Large intestine (tissue), 3 donors: ENCODE measurements around the gene EGFL7. TPM values are rescaled to one million over a fixed set of nuclear protein-coding genes. Genes with fewer than 3 reads are reported as not detected.

ENCODE experiments used
- DNase-seq, 2 donors: peaks; one replicate each; pipeline versions ENCODE4 v3.0.0 to v3.0.0-alpha.2; 2013
- H3K27ac ChIP-seq: one replicate; pipeline ENCODE4 v1.5.1; 2013; ENCODE audit warnings: low read length
- H3K27me3 ChIP-seq: 2 replicates; pipeline ENCODE4 v1.6.1; 2013; ENCODE audit warnings: low read length; ENCODE audit not compliant: control insufficient read depth, insufficient read depth
- H3K36me3 ChIP-seq: 2 replicates; pipeline ENCODE4 v1.6.1; 2013; ENCODE audit warnings: low read length; ENCODE audit not compliant: control insufficient read depth, insufficient read depth
- H3K4me1 ChIP-seq: one replicate; pipeline ENCODE4 v1.6.1; 2013; ENCODE audit warnings: low read length; ENCODE audit not compliant: control insufficient read depth, insufficient read depth
- H3K4me3 ChIP-seq: one replicate; pipeline ENCODE4 v1.5.1; 2013; ENCODE audit warnings: low read length
- H3K9me3 ChIP-seq: one replicate; pipeline ENCODE4 v1.6.1; 2013; ENCODE audit warnings: mild to moderate bottlenecking, low read depth, low read length, moderate library complexity; ENCODE audit not compliant: control insufficient read depth
- WGBS: methylation state at CpG from one replicate; pipeline ENCODE4 v1.1.5; 2013; ENCODE audit warnings: low lambda C conversion rate; ENCODE audit not compliant: insufficient coverage; 5-methylcytosine and 5-hydroxymethylcytosine counted together
- polyA plus RNA-seq: library from polyadenylated mRNA; unstranded; fragments of 120-200 nt; gene quantifications from one replicate; pipeline ENCODE4 v1.2.1, GENCODE V29; 2013

EGFL7 gene
- polyA plus RNA-seq, 1 donor: 47.5 TPM

GRCh38 chr9:136654820-136655535 lies 7.7 kb upstream of the EGFL7 start:
- DNase-seq: no peak
- Histone ChIP-seq H3K4me1 (peaks cover 4% of the 10 kb centered on the region), H3K4me3 (no peak overlapping the region), H3K27ac (no peak overlapping the region), H3K9me3 (peaks cover 3% of the 10 kb centered on the region), H3K27me3 (peaks cover 26% of the 10 kb centered on the region), H3K36me3 (no peaks in the 10 kb centered on the region)
- WGBS: no CpG with 5 or more reads among the region's 15 CpGs

GRCh38 chr9:136655536-136656182 lies 7.1 kb upstream of the EGFL7 start:
- Histone ChIP-seq H3K27me3 (peaks cover 26% of the 10 kb centered on the region), H3K4me1 (peaks cover 4% of the 10 kb centered on the region), H3K4me3 (no peak overlapping the region), H3K36me3 (no peaks in the 10 kb centered on the region), H3K27ac (no peak overlapping the region), H3K9me3 (peaks cover 3% of the 10 kb centered on the region)
- 80% methylated on average over 1 of the region's 18 CpGs for WGBS
- DNase-seq: no peak

- no peak overlapping the region for H3K4me3 ChIP-seq
- no peak overlapping the region for H3K27ac ChIP-seq
- peaks cover 3% of the 10 kb centered on the region for H3K9me3 ChIP-seq
- peaks cover 26% of the 10 kb centered on the region for H3K27me3 ChIP-seq
- DNase-seq: no peak
- H3K4me1 ChIP-seq: peaks cover 4% of the 10 kb centered on the region
- H3K36me3 ChIP-seq: no peaks in the 10 kb centered on the region
- WGBS: no CpG with 5 or more reads among the region's 11 CpGs
Measured at GRCh38 chr9:136656183-136656738, 6.5 kb upstream of the EGFL7 start.

- no peak overlapping the region for H3K4me3 ChIP-seq
- no CpG with 5 or more reads among the region's 37 CpGs for WGBS
- DNase-seq: no peak
Measured at GRCh38 chr9:136656795-136657611, 5.7 kb upstream of the EGFL7 start.

GRCh38 chr9:136657974-136658848 lies 4.5 kb upstream of the EGFL7 start:
- H3K9me3 ChIP-seq: peaks cover 3% of the 10 kb centered on the region
- peaks cover 26% of the 10 kb centered on the region for H3K27me3 ChIP-seq
- no peaks in the 10 kb centered on the region for H3K36me3 ChIP-seq
- peaks cover 4% of the 10 kb centered on the region for H3K4me1 ChIP-seq
- peak in 1 of 2 donors; percentile 71 for DNase-seq
- no peak overlapping the region for H3K4me3 ChIP-seq
- H3K27ac ChIP-seq: no peak overlapping the region
- WGBS: no CpG with 5 or more reads among the region's 31 CpGs

More at GRCh38 chr9:136656795-136657611, 5.7 kb upstream of the EGFL7 start:
- Histone ChIP-seq H3K27ac (no peak overlapping the region), H3K36me3 (no peaks in the 10 kb centered on the region), H3K9me3 (peaks cover 3% of the 10 kb centered on the region), H3K4me1 (peaks cover 4% of the 10 kb centered on the region), H3K27me3 (peaks cover 26% of the 10 kb centered on the region)

GRCh38 chr9:136658849-136659535 lies 3.7 kb upstream of the EGFL7 start:
- Histone ChIP-seq H3K36me3 (no peaks in the 10 kb centered on the region), H3K4me1 (peaks cover 4% of the 10 kb centered on the region), H3K4me3 (no peak overlapping the region), H3K9me3 (peaks cover 3% of the 10 kb centered on the region), H3K27me3 (peaks cover 27% of the 10 kb centered on the region), H3K27ac (no peak overlapping the region)
- no CpG with 5 or more reads among the region's 37 CpGs for WGBS
- DNase-seq: no peak

- Histone ChIP-seq H3K4me3 (no peak overlapping the region), H3K9me3 (peaks cover 3% of the 10 kb centered on the region), H3K27ac (no peak overlapping the region), H3K36me3 (no peaks in the 10 kb centered on the region), H3K4me1 (peaks cover 6% of the 10 kb centered on the region), H3K27me3 (peaks cover 32% of the 10 kb centered on the region)
- no peak for DNase-seq
- no CpG with 5 or more reads among the region's 21 CpGs for WGBS
Measured at GRCh38 chr9:136659861-136660784, 2.6 kb upstream of the EGFL7 start.

GRCh38 chr9:136660971-136661550 lies 1.7 kb upstream of the EGFL7 start:
- Histone ChIP-seq H3K9me3 (peaks cover 3% of the 10 kb centered on the region), H3K36me3 (no peaks in the 10 kb centered on the region), H3K4me1 (peaks cover 7% of the 10 kb centered on the region), H3K27me3 (peaks cover 32% of the 10 kb centered on the region), H3K4me3 (no peak overlapping the region), H3K27ac (no peak overlapping the region)
- no peak for DNase-seq
- no CpG with 5 or more reads among the region's 13 CpGs for WGBS
